Measurements from ENCODE around the gene ZNF526. TPM values are rescaled to one million over a fixed set of nuclear protein-coding genes. Genes with fewer than 3 reads are reported as not detected.
A peak's percentile ranks its signal among the peaks of the same experiment; 100 is the strongest.

ZNF526 gene
- total and polyA plus RNA-seq, 9 of the 15 experiments (the other 6 are each of a cell fraction or from before 2014, with no cell fraction given), result 1.3 to 17.9 (median 6.2) TPM

DNA sequence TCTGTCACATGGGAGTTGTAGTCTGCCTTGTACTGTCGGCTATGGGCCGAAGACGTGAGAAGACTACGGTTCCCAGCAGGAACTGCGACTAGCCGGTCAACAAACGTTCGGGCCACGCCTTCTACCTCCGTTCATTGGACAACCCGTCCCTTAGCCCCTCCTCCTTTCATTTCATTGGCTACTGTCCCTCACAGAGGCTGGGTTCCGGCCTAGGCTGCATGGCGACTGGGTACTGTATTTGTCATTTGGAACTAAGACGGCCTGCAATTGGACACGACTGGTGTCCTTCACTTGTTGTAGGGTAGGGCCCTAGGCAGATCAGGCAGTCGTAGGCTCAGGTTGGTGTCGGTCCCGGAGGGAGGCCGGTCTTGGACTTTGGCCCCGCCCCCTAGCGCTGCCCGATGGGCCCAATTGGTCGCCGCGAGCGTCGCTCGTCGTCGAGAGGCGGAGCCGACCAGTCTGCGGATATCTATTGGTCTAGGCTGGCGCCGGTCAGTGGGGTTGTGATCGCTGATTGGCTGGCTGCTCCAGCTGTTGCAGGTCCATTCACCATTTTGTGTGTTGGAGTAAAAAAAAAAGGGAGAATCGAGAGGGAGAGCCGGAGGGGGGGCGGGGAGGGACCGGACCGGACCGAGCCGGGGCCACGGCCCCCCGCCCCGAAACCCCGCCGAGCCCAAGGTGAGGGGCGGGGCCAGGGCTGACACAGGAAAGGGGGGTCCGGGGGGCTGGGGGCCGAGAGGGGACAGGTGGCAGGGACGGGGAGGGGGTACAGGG is 48.8 kb downstream of the ZNF526 start, which contains the start of gene CIC (continued):
- TF ChIP-seq, protein P1, sequence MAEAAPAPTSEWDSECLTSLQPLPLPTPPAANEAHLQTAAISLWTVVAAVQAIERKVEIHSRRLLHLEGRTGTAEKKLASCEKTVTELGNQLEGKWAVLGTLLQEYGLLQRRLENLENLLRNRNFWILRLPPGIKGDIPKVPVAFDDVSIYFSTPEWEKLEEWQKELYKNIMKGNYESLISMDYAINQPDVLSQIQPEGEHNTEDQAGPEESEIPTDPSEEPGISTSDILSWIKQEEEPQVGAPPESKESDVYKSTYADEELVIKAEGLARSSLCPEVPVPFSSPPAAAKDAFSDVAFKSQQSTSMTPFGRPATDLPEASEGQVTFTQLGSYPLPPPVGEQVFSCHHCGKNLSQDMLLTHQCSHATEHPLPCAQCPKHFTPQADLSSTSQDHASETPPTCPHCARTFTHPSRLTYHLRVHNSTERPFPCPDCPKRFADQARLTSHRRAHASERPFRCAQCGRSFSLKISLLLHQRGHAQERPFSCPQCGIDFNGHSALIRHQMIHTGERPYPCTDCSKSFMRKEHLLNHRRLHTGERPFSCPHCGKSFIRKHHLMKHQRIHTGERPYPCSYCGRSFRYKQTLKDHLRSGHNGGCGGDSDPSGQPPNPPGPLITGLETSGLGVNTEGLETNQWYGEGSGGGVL (CRISPR knock-in tag; IDR thresholded peaks at IDR 0.05), result no peak
- TF ChIP-seq CHCHD3 (CRISPR knock-in tag; IDR thresholded peaks at IDR 0.05) (no peak), NCOA1 (IDR thresholded peaks at IDR 0.05; ENCODE audit: low read depth) (no peak), HLTF (IDR thresholded peaks at IDR 0.05) (no peak), CBX2 (IDR thresholded peaks at IDR 0.05; ENCODE audit: insufficient read depth, low read length, poor library complexity, severe bottlenecking) (no peak), DACH1 (IDR thresholded peaks at IDR 0.05; ENCODE audit: partially characterized antibody) (peak; percentile 92), ZNF76 (CRISPR knock-in tag; IDR thresholded peaks at IDR 0.05; ENCODE audit: borderline replicate concordance) (no peak), ESRRB (CRISPR knock-in tag; IDR thresholded peaks at IDR 0.05; ENCODE audit: borderline replicate concordance) (no peak), L3MBTL2 (IDR thresholded peaks at IDR 0.05) (peak; percentile 33), ZNF583 (CRISPR knock-in tag; IDR thresholded peaks at IDR 0.05) (no peak), SNIP1 (IDR thresholded peaks at IDR 0.05; ENCODE audit: low read depth) (no peak), HDAC6 (IDR thresholded peaks at IDR 0.05; ENCODE audit: low read depth, low read length) (no peak), ETV5 (CRISPR knock-in tag; IDR thresholded peaks at IDR 0.05; ENCODE audit: low read depth) (no peak), GTF2E2 (tag; IDR thresholded peaks at IDR 0.05) (no peak), PYGO2 (tag; IDR thresholded peaks at IDR 0.05) (no peak)
- TF ChIP-seq, protein P2, sequence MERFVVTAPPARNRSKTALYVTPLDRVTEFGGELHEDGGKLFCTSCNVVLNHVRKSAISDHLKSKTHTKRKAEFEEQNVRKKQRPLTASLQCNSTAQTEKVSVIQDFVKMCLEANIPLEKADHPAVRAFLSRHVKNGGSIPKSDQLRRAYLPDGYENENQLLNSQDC (CRISPR knock-in tag; IDR thresholded peaks at IDR 0.05), result no peak
- TF ChIP-seq, protein P3, sequence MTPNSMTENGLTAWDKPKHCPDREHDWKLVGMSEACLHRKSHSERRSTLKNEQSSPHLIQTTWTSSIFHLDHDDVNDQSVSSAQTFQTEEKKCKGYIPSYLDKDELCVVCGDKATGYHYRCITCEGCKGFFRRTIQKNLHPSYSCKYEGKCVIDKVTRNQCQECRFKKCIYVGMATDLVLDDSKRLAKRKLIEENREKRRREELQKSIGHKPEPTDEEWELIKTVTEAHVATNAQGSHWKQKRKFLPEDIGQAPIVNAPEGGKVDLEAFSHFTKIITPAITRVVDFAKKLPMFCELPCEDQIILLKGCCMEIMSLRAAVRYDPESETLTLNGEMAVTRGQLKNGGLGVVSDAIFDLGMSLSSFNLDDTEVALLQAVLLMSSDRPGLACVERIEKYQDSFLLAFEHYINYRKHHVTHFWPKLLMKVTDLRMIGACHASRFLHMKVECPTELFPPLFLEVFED (CRISPR knock-in tag; conservative IDR thresholded peaks at IDR 0.05), result no peak
- TF ChIP-seq, protein P4, sequence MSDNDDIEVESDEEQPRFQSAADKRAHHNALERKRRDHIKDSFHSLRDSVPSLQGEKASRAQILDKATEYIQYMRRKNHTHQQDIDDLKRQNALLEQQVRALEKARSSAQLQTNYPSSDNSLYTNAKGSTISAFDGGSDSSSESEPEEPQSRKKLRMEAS (CRISPR knock-in tag; IDR thresholded peaks at IDR 0.05), result no peak
- TF ChIP-seq, protein P5, sequence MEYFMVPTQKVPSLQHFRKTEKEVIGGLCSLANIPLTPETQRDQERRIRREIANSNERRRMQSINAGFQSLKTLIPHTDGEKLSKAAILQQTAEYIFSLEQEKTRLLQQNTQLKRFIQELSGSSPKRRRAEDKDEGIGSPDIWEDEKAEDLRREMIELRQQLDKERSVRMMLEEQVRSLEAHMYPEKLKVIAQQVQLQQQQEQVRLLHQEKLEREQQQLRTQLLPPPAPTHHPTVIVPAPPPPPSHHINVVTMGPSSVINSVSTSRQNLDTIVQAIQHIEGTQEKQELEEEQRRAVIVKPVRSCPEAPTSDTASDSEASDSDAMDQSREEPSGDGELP (CRISPR knock-in tag; IDR thresholded peaks at IDR 0.05; ENCODE audit: borderline replicate concordance), result peak; percentile 99
- TF ChIP-seq, protein P6, sequence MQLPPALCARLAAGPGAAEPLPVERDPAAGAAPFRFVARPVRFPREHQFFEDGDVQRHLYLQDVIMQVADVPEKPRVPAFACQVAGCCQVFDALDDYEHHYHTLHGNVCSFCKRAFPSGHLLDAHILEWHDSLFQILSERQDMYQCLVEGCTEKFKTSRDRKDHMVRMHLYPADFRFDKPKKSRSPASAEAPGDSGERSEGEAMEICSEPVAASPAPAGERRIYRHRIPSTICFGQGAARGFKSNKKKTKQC (CRISPR knock-in tag; IDR thresholded peaks at IDR 0.05), result no peak
- TF ChIP-seq, protein P7, sequence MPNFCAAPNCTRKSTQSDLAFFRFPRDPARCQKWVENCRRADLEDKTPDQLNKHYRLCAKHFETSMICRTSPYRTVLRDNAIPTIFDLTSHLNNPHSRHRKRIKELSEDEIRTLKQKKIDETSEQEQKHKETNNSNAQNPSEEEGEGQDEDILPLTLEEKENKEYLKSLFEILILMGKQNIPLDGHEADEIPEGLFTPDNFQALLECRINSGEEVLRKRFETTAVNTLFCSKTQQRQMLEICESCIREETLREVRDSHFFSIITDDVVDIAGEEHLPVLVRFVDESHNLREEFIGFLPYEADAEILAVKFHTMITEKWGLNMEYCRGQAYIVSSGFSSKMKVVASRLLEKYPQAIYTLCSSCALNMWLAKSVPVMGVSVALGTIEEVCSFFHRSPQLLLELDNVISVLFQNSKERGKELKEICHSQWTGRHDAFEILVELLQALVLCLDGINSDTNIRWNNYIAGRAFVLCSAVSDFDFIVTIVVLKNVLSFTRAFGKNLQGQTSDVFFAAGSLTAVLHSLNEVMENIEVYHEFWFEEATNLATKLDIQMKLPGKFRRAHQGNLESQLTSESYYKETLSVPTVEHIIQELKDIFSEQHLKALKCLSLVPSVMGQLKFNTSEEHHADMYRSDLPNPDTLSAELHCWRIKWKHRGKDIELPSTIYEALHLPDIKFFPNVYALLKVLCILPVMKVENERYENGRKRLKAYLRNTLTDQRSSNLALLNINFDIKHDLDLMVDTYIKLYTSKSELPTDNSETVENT (CRISPR knock-in tag; IDR thresholded peaks at IDR 0.05), result peak; percentile 70; the same call in 1 of the 2 replicates

Measured in K562 (cell line).